MM.1S (cell line): ENCODE measurements around the gene NYNRIN.

Experiments used
- CTCF ChIP-seq: fragments of 300-600 bp; sonication (generic); IDR thresholded peaks from 2 replicates; pipeline ENCODE4 v1.5.1; 2016; ENCODE audit warnings: antibody characterized with exemption, low read length, mixed read lengths
- EZH2 ChIP-seq: fragments of 300-600 bp; sonication (generic); optimal IDR thresholded peaks from 2 replicates; pipeline ENCODE3; 2017; ENCODE audit warnings: low read depth, mild to moderate bottlenecking, antibody characterized with exemption, low read length, mixed read lengths

- TF ChIP-seq CTCF (no peak), EZH2 (no peak)
Measured at GRCh38 chr14:24369907-24370687, 28.7 kb upstream of the NYNRIN start.
